Progenitor cell of endocrine pancreas (in vitro differentiated cells): ENCODE results near the gene CERT1. TPM values are rescaled to one million over a fixed set of nuclear protein-coding genes. Genes with fewer than 3 reads are reported as not detected.
"Not testable (repeated sequence)": the region's sequence is repeated elsewhere in the genome, so short reads cannot be mapped to it uniquely, and the experiment has no call there.

ENCODE experiments used
- DNase-seq: peaks from one replicate; pipeline ENCODE4 v3.0.0; 2021; ENCODE audit warnings: low spot score; ENCODE audit not compliant: unreplicated experiment
- H3K27ac Mint-ChIP-seq: 2 replicates; pipeline ENCODE4 v1.8.0; 2021; ENCODE audit warnings: mild to moderate bottlenecking, moderate library complexity, mixed read lengths
- H3K27me3 Mint-ChIP-seq: 2 replicates; pipeline ENCODE4 v1.8.0; 2021; ENCODE audit warnings: mixed read lengths
- H3K36me3 Mint-ChIP-seq: 2 replicates; pipeline ENCODE4 v1.8.0; 2022; ENCODE audit warnings: mixed read lengths; ENCODE audit not compliant: insufficient read depth
- H3K4me1 Mint-ChIP-seq: 2 replicates; pipeline ENCODE4 v1.8.0; 2021; ENCODE audit warnings: low read depth, mixed read lengths
- H3K4me3 Mint-ChIP-seq: 2 replicates; pipeline ENCODE4 v1.8.0; 2021; ENCODE audit warnings: low read depth, mild to moderate bottlenecking, moderate library complexity, mixed read lengths
- H3K9me3 Mint-ChIP-seq: 2 replicates; pipeline ENCODE4 v1.8.0; 2021; ENCODE audit warnings: low read depth, mixed read lengths
- CTCF ChIP-seq: fragments of 200-600 bp; sonication (generic); IDR thresholded peaks from one replicate; pipeline ENCODE4 v1.5.0; 2021; ENCODE audit warnings: antibody characterized with exemption, mild to moderate bottlenecking; ENCODE audit not compliant: unreplicated experiment
- long read RNA-seq: library from polyadenylated mRNA; unstranded; transcript quantifications from one replicate; pipeline ENCODE4 v2.0.0, GENCODE V29; 2020
- total RNA-seq: library from RNA; stranded (reverse); gene quantifications from 2 replicates; pipeline ENCODE4 v1.2.1, GENCODE V29; 2021

The CERT1 gene, protein sequence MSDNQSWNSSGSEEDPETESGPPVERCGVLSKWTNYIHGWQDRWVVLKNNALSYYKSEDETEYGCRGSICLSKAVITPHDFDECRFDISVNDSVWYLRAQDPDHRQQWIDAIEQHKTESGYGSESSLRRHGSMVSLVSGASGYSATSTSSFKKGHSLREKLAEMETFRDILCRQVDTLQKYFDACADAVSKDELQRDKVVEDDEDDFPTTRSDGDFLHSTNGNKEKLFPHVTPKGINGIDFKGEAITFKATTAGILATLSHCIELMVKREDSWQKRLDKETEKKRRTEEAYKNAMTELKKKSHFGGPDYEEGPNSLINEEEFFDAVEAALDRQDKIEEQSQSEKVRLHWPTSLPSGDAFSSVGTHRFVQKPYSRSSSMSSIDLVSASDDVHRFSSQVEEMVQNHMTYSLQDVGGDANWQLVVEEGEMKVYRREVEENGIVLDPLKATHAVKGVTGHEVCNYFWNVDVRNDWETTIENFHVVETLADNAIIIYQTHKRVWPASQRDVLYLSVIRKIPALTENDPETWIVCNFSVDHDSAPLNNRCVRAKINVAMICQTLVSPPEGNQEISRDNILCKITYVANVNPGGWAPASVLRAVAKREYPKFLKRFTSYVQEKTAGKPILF
- 49.3 and 50.8 TPM in 2 replicates for total RNA-seq
- long read RNA-seq, transcript COL4A3BP-222 (17 exons, 3,154 nt), result major isoform, 74 of 125 reads
- long read RNA-seq, transcript COL4A3BP-204 (18 exons, 2,830 nt), result minor isoform, 9 of 125 reads
- long read RNA-seq, partial matches to known transcripts, result 13 of 125 reads
- long read RNA-seq, other reads (novel, unspliced or antisense), result 14 of 125 reads

- Mint-ChIP-seq H3K9me3 (peaks cover 8% of the 10 kb centered on the region), H3K4me3 (peak within 1 kb of the TSS; percentile 95), H3K27me3 (no peaks in the 10 kb centered on the region), H3K36me3 (peaks cover 6% of the 10 kb centered on the region), H3K27ac (peak within 1 kb of the TSS; percentile 99), H3K4me1 (peaks cover 26% of the 10 kb centered on the region)
- peak; percentile 93 for DNase-seq
- no peak for TF ChIP-seq CTCF
Measured at GRCh38 chr5:75511435-75512382, at the start of gene CERT1, which contains the start of gene POLK. Gene CERT1 (minus strand): TSS chr5:75511629. CDS start chr5:75511207, 422 bp downstream. Gene POLK (plus strand): TSS chr5:75511891.

DNA sequence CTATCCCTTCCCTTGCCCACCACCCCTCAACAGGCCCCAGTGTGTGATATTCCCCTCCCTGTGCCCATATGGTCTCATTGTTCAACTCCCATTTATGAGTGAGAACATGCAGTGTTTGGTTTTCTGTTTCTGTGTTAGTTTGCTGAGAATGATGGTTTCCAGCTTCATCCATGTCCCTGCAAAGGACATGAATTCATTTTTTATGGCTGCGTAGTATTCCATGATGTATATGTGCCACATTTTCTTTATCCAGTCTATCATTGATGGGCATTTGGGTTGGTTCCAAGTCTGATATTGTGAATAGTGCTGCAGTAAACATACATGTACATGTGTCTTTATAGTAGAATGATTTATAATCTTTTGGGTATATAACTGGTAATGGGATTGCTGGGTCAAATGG is 49.2 kb upstream of the CERT1 start:
- H3K36me3 Mint-ChIP-seq, result peaks cover 55% of the 10 kb centered on the region
- not testable (repeated sequence) for H3K4me1 Mint-ChIP-seq

DNA sequence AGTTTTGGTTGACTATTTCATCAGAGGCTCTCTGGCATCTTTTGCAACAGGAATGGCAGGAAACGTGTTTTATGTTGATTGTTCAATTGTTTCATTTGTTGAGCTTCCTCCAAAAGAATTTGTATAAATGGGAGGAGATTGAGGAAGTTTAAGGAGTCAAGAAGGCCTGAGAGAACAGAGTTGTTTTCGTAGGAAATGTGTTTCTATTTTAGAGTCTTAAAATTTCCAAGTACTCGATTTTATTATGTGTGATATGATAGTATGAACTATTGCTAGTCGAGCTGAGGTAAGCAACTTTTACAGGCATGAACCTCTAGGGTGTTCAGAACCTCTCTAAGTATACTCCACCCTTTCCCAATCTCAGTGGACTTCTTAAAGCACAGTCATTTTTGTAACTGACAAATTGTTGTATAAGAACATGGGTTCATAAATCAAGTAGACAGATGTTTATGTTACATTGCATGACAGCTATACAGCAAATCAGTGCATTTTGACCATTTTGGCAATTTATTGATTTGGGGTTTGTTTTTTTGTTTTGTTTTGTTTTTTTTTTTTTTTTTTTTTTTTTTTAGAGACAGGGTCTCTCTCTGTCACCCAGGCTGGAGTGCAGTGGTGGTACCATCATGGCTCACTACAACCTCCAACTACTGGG is 47.7 kb upstream of the CERT1 start:
- no peak for TF ChIP-seq CTCF
- Mint-ChIP-seq H3K9me3 (peaks cover 25% of the 10 kb centered on the region), H3K27me3 (no peaks in the 10 kb centered on the region), H3K27ac (no peak overlapping the region), H3K36me3 (peaks cover 52% of the 10 kb centered on the region), H3K4me3 (no peak overlapping the region), H3K4me1 (no peaks in the 10 kb centered on the region)
- no peak for DNase-seq

More for the DNA sequence above, 49.2 kb upstream of the CERT1 start:
- not testable (repeated sequence) for DNase-seq, H3K4me3 Mint-ChIP-seq, H3K27ac Mint-ChIP-seq, H3K27me3 Mint-ChIP-seq
- peaks cover 27% of the 10 kb centered on the region for H3K9me3 Mint-ChIP-seq

- H3K36me3 Mint-ChIP-seq, result peaks cover 45% of the 10 kb centered on the region
- no peaks in the 10 kb centered on the region for H3K27me3 Mint-ChIP-seq
- TF ChIP-seq CTCF, result no peak
- H3K27ac Mint-ChIP-seq, result no peak overlapping the region
- no peaks in the 10 kb centered on the region for H3K4me1 Mint-ChIP-seq
- H3K9me3 Mint-ChIP-seq, result peaks cover 19% of the 10 kb centered on the region
- DNase-seq, result no peak
- no peak overlapping the region for H3K4me3 Mint-ChIP-seq
Measured at GRCh38 chr5:75558221-75558620, 46.8 kb upstream of the CERT1 start.

- no peaks in the 10 kb centered on the region for H3K27me3 Mint-ChIP-seq
- no peaks in the 10 kb centered on the region for H3K9me3 Mint-ChIP-seq
- no peak for TF ChIP-seq CTCF
- no peaks in the 10 kb centered on the region for H3K4me1 Mint-ChIP-seq
- no peak overlapping the region for H3K4me3 Mint-ChIP-seq
- H3K36me3 Mint-ChIP-seq, result peaks cover 22% of the 10 kb centered on the region
- no peak for DNase-seq
- H3K27ac Mint-ChIP-seq, result no peak overlapping the region
Measured at GRCh38 chr5:75553358-75553757, 41.9 kb upstream of the CERT1 start.
